PFSK-1 (cell line): ENCODE results near the gene RUNX2.

Experiments
- POLR2AphosphoS5 ChIP-seq: IDR thresholded peaks from 2 replicates; pipeline ENCODE4 v1.6.1; 2012; ENCODE audit warnings: low read depth, mild to moderate bottlenecking, control low read depth, low read length, moderate library complexity
- SIN3A ChIP-seq: IDR thresholded peaks from 2 replicates; pipeline ENCODE4 v1.6.1; 2012; ENCODE audit warnings: mild to moderate bottlenecking, low read length, moderate library complexity, borderline replicate concordance; ENCODE audit not compliant: insufficient read depth
- TAF1 ChIP-seq: IDR thresholded peaks from 2 replicates; pipeline ENCODE4 v1.6.1; 2012; ENCODE audit warnings: low read length, control low read depth, borderline replicate concordance; ENCODE audit not compliant: insufficient read depth
- TF ChIP-seq, protein P1 (sequence below), 2 experiments: IDR thresholded peaks; 2 replicates each; pipeline versions ENCODE4 v1.6.1 to v1.8.0; 2011 to 2012; ENCODE audit warnings: low read depth in 2 of 2, low read length in 2 of 2, control low read depth in 1 of 2, inconsistent platforms in 1 of 2, mild to moderate bottlenecking in 1 of 2, moderate library complexity in 1 of 2; ENCODE audit not compliant: insufficient read depth in 1 of 2

DNA sequence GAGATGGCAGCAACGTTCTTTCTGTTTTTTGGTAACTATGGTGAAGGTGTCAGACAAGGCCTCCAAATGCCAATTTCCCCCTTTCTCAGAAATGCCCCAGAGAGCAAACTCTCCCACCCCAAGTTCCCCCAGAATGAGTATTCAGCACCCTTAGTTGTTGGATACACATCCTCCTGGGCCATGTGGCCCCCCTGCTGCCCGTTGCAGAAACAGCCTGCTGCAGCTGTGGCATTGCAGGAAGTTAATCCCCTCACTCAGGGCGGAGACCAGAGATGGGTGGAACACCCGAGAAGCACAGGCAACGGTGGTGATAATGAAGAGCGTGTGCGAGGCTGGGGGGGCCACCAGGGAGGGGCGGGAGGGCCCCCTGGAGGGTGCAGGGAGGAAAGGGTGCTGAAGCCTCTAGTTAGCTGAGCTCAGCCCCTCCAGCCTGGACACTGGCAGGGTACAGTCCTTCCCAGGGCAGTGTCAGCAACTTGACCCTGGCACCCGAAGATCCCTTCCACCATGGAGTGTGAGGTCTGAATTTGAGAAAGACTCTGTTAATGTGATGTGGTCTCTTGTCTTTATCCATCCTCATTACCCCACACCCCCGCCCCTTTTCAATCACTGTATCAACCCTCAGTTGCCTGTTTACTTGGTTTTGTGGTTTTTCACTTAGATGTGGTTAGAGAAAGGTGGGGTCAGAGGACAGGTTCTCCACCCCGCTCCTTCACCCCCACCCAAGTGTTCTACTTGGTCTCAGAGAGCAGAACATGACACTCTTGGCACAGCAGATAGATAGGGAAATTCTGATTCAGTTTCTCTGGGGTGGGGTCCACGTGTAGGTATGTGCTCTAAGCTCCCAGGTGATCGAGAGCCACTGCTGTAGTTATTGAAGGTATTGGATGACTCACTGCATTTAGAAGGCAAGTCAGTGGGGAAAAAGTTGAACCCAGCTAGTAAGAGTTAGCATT lies 258.4 kb downstream of the RUNX2 start:
- TF ChIP-seq TAF1 (no peak), POLR2AphosphoS5 (no peak), SIN3A (no peak)
- TF ChIP-seq, protein P1, sequence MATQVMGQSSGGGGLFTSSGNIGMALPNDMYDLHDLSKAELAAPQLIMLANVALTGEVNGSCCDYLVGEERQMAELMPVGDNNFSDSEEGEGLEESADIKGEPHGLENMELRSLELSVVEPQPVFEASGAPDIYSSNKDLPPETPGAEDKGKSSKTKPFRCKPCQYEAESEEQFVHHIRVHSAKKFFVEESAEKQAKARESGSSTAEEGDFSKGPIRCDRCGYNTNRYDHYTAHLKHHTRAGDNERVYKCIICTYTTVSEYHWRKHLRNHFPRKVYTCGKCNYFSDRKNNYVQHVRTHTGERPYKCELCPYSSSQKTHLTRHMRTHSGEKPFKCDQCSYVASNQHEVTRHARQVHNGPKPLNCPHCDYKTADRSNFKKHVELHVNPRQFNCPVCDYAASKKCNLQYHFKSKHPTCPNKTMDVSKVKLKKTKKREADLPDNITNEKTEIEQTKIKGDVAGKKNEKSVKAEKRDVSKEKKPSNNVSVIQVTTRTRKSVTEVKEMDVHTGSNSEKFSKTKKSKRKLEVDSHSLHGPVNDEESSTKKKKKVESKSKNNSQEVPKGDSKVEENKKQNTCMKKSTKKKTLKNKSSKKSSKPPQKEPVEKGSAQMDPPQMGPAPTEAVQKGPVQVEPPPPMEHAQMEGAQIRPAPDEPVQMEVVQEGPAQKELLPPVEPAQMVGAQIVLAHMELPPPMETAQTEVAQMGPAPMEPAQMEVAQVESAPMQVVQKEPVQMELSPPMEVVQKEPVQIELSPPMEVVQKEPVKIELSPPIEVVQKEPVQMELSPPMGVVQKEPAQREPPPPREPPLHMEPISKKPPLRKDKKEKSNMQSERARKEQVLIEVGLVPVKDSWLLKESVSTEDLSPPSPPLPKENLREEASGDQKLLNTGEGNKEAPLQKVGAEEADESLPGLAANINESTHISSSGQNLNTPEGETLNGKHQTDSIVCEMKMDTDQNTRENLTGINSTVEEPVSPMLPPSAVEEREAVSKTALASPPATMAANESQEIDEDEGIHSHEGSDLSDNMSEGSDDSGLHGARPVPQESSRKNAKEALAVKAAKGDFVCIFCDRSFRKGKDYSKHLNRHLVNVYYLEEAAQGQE (IDR thresholded peaks at IDR 0.05; ENCODE audit: insufficient read depth in 1 of 2, low read depth in 2 of 2, low read length in 2 of 2): no peak
